ENCODE measurements around the gene FOSL2.

FOSL2 gene

GRCh38 chr2:28351621-28352020, 41.0 kb upstream of the FOSL2 start:
- DNase-seq (ENCODE audit: low spot score in 2 of 2) (no peak), ATAC-seq (ENCODE audit: low read depth) (no peak)
- Mint-ChIP-seq H3K9me3 (no peaks in the 10 kb centered on the region), H3K27me3 (peaks cover 6% of the 10 kb centered on the region), H3K27ac (no peak overlapping the region), H3K4me1 (peaks cover 3% of the 10 kb centered on the region), H3K4me3 (no peak overlapping the region), H3K36me3 (no peaks in the 10 kb centered on the region)

GRCh38 chr2:28352104-28352503, 40.6 kb upstream of the FOSL2 start:
- Mint-ChIP-seq H3K4me1 (peaks cover 3% of the 10 kb centered on the region), H3K9me3 (no peaks in the 10 kb centered on the region), H3K27ac (no peak overlapping the region), H3K4me3 (no peak overlapping the region), H3K27me3 (peaks cover 6% of the 10 kb centered on the region), H3K36me3 (no peaks in the 10 kb centered on the region)
- no peak for DNase-seq (ENCODE audit: low spot score in 2 of 2)
- ATAC-seq (ENCODE audit: low read depth): no peak

GRCh38 chr2:28352610-28353195, 40.0 kb upstream of the FOSL2 start:
- Mint-ChIP-seq H3K36me3 (no peaks in the 10 kb centered on the region), H3K27me3 (peaks cover 3% of the 10 kb centered on the region), H3K27ac (no peak overlapping the region), H3K4me1 (peaks cover 3% of the 10 kb centered on the region), H3K9me3 (no peaks in the 10 kb centered on the region), H3K4me3 (no peak overlapping the region)
- ATAC-seq (ENCODE audit: low read depth): no peak
- no peak for DNase-seq (ENCODE audit: low spot score in 2 of 2)

- Mint-ChIP-seq H3K4me1 (peaks cover 11% of the 10 kb centered on the region), H3K27ac (no peak overlapping the region), H3K4me3 (no peak overlapping the region), H3K9me3 (no peaks in the 10 kb centered on the region), H3K36me3 (no peaks in the 10 kb centered on the region), H3K27me3 (no peaks in the 10 kb centered on the region)
- DNase-seq (ENCODE audit: low spot score in 2 of 2) (no peak), ATAC-seq (ENCODE audit: low read depth) (no peak)
Observed at GRCh38 chr2:28354920-28355520, 37.6 kb upstream of the FOSL2 start.

- no peak overlapping the region for H3K27ac Mint-ChIP-seq
- H3K4me3 Mint-ChIP-seq: no peak overlapping the region
- no peaks in the 10 kb centered on the region for H3K27me3 Mint-ChIP-seq
- peaks cover 11% of the 10 kb centered on the region for H3K4me1 Mint-ChIP-seq
- H3K9me3 Mint-ChIP-seq: no peaks in the 10 kb centered on the region
- H3K36me3 Mint-ChIP-seq: no peaks in the 10 kb centered on the region
- DNase-seq (ENCODE audit: low spot score in 2 of 2): no peak
- ATAC-seq (ENCODE audit: low read depth): no peak
Observed at GRCh38 chr2:28355521-28356094, 37.0 kb upstream of the FOSL2 start.

- no peak overlapping the region for H3K27ac Mint-ChIP-seq
- no peak for ATAC-seq (ENCODE audit: low read depth)
- H3K27me3 Mint-ChIP-seq: no peaks in the 10 kb centered on the region
- H3K4me3 Mint-ChIP-seq: no peak overlapping the region
- no peaks in the 10 kb centered on the region for H3K9me3 Mint-ChIP-seq
- DNase-seq (ENCODE audit: low spot score in 2 of 2): no peak
- no peaks in the 10 kb centered on the region for H3K36me3 Mint-ChIP-seq
- H3K4me1 Mint-ChIP-seq: peaks cover 11% of the 10 kb centered on the region
Observed at GRCh38 chr2:28356095-28356911, 36.4 kb upstream of the FOSL2 start.

- Mint-ChIP-seq H3K4me1 (peaks cover 8% of the 10 kb centered on the region), H3K27me3 (peaks cover under 1% of the 10 kb centered on the region), H3K4me3 (no peak overlapping the region), H3K27ac (peak overlapping the region; percentile 50), H3K9me3 (no peaks in the 10 kb centered on the region), H3K36me3 (no peaks in the 10 kb centered on the region)
- DNase-seq (ENCODE audit: low spot score in 2 of 2) (no peak), ATAC-seq (ENCODE audit: low read depth) (no peak)
Observed at GRCh38 chr2:28357055-28357454, 35.6 kb upstream of the FOSL2 start.

- H3K27ac Mint-ChIP-seq: peak overlapping the region; percentile 93
- H3K36me3 Mint-ChIP-seq: no peaks in the 10 kb centered on the region
- ATAC-seq (ENCODE audit: low read depth) (no peak), DNase-seq (ENCODE audit: low spot score in 2 of 2) (no peak)
- no peak overlapping the region for H3K4me3 Mint-ChIP-seq
- peaks cover 8% of the 10 kb centered on the region for H3K4me1 Mint-ChIP-seq
- no peaks in the 10 kb centered on the region for H3K9me3 Mint-ChIP-seq
- H3K27me3 Mint-ChIP-seq: peaks cover 1% of the 10 kb centered on the region
Observed at GRCh38 chr2:28357948-28358667, 34.5 kb upstream of the FOSL2 start.

GRCh38 chr2:28358668-28359201, 33.9 kb upstream of the FOSL2 start:
- H3K4me1 Mint-ChIP-seq: peaks cover 8% of the 10 kb centered on the region
- ATAC-seq (ENCODE audit: low read depth) (no peak), DNase-seq (ENCODE audit: low spot score in 2 of 2) (no peak)
- no peaks in the 10 kb centered on the region for H3K9me3 Mint-ChIP-seq
- H3K36me3 Mint-ChIP-seq: no peaks in the 10 kb centered on the region
- H3K27ac Mint-ChIP-seq: peak overlapping the region; percentile 93
- peaks cover 1% of the 10 kb centered on the region for H3K27me3 Mint-ChIP-seq
- peak overlapping the region; percentile 84 for H3K4me3 Mint-ChIP-seq

- Mint-ChIP-seq H3K27ac (peak overlapping the region; percentile 93), H3K36me3 (no peaks in the 10 kb centered on the region), H3K9me3 (no peaks in the 10 kb centered on the region), H3K27me3 (peaks cover 1% of the 10 kb centered on the region), H3K4me3 (peak overlapping the region; percentile 84), H3K4me1 (peaks cover 8% of the 10 kb centered on the region)
- ATAC-seq (ENCODE audit: low read depth) (peak; percentile 83), DNase-seq (ENCODE audit: low spot score in 2 of 2) (peak; percentile 58 to 66)
Observed at GRCh38 chr2:28359222-28360057, 33.2 kb upstream of the FOSL2 start.

- no peaks in the 10 kb centered on the region for H3K36me3 Mint-ChIP-seq
- no peaks in the 10 kb centered on the region for H3K9me3 Mint-ChIP-seq
- ATAC-seq (ENCODE audit: low read depth) (no peak), DNase-seq (ENCODE audit: low spot score in 2 of 2) (no peak)
- peaks cover 3% of the 10 kb centered on the region for H3K27me3 Mint-ChIP-seq
- H3K27ac Mint-ChIP-seq: peak overlapping the region; percentile 93
- peaks cover 8% of the 10 kb centered on the region for H3K4me1 Mint-ChIP-seq
- H3K4me3 Mint-ChIP-seq: peak overlapping the region; percentile 24
Observed at GRCh38 chr2:28360058-28360717, 32.5 kb upstream of the FOSL2 start.

- Mint-ChIP-seq H3K27ac (peak overlapping the region; percentile 93), H3K27me3 (peaks cover 3% of the 10 kb centered on the region), H3K4me1 (peaks cover 8% of the 10 kb centered on the region), H3K9me3 (no peaks in the 10 kb centered on the region), H3K4me3 (peak overlapping the region; percentile 24), H3K36me3 (no peaks in the 10 kb centered on the region)
- ATAC-seq (ENCODE audit: low read depth) (no peak), DNase-seq (ENCODE audit: low spot score in 2 of 2) (no peak)
Observed at GRCh38 chr2:28360718-28361293, 31.9 kb upstream of the FOSL2 start.
